Skeletal muscle tissue (tissue), 4 donors: ENCODE data around the gene IDNK. TPM values are rescaled to one million over a fixed set of nuclear protein-coding genes. Genes with fewer than 3 reads are reported as not detected.
"Not testable (repeated sequence)": the region's sequence is repeated elsewhere in the genome, so short reads cannot be mapped to it uniquely, and the experiment has no call there.

ENCODE experiments used
- H3K27ac ChIP-seq: one replicate; pipeline ENCODE4 v1.7.0; 2013; ENCODE audit warnings: mild to moderate bottlenecking, low read depth, low read length, inconsistent platforms
- H3K27me3 ChIP-seq, 3 donors: one replicate each; pipeline ENCODE4 v1.7.0; 2013; ENCODE audit warnings: low read length in 3 of 3; ENCODE audit not compliant: control insufficient read depth in 3 of 3, insufficient read depth in 3 of 3
- H3K36me3 ChIP-seq, 3 donors: one replicate each; pipeline ENCODE4 v1.7.0; 2013; ENCODE audit warnings: low read length in 3 of 3; ENCODE audit not compliant: control insufficient read depth in 3 of 3, insufficient read depth in 3 of 3
- H3K4me1 ChIP-seq, 3 donors: one replicate each; pipeline ENCODE4 v1.7.0; 2013; ENCODE audit warnings: low read length in 3 of 3, mild to moderate bottlenecking in 3 of 3; ENCODE audit not compliant: control insufficient read depth in 3 of 3, insufficient read depth in 3 of 3
- H3K4me3 ChIP-seq, 3 donors: one replicate each; pipeline ENCODE4 v1.7.0; 2013; ENCODE audit warnings: low read length in 3 of 3
- H3K9ac ChIP-seq, 3 donors: one replicate each; pipeline ENCODE4 v1.7.0; 2013; ENCODE audit warnings: low read length in 3 of 3, mild to moderate bottlenecking in 3 of 3, moderate library complexity in 2 of 3, low read depth in 1 of 3
- H3K9me3 ChIP-seq, 3 donors: one replicate each; pipeline ENCODE4 v1.7.0; 2013; ENCODE audit warnings: low read length in 3 of 3; ENCODE audit not compliant: control insufficient read depth in 3 of 3
- total RNA-seq: library from RNA; depleted of rRNA; stranded (reverse); fragments of >200 nt; gene quantifications from one replicate; pipeline ENCODE4 v1.2.3, GENCODE V29; 2014
- donor health status: Osteomylitis.

The IDNK gene
- total RNA-seq, 1 donor from 2014 or later = 3.1 TPM

DNA sequence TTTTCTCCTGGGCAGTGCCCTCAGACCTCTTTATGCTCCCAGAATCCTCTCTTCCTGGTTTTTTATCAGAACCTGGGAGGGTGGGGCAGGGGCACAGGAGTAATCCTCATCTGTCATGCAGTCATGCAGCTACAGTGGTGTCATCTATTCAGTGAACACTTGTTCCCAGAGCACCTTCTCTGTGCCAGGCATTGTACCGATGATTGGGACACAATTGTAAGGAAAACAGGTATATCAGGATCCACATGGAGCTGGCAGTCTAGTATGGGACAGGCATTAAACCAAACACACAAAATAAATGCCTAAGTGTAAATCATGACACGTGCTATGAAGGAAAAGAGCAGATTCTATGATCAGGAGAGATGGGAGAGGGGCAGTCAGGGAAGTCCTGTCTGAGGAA lies 21.5 kb upstream of the IDNK start:
- H3K9me3 ChIP-seq = no peaks in the 10 kb centered on the region
- no peaks in the 10 kb centered on the region for H3K27me3 ChIP-seq
- no peaks in the 10 kb centered on the region for H3K36me3 ChIP-seq
- no peak overlapping the region for H3K27ac ChIP-seq
- no peaks in the 10 kb centered on the region for H3K4me1 ChIP-seq
- no peak overlapping the region for H3K4me3 ChIP-seq
- H3K9ac ChIP-seq = no peak overlapping the region

- not testable (repeated sequence) for H3K9ac ChIP-seq, H3K9me3 ChIP-seq, H3K27ac ChIP-seq, H3K27me3 ChIP-seq, H3K36me3 ChIP-seq, H3K4me3 ChIP-seq, H3K4me1 ChIP-seq
These were observed 15.3 kb upstream of the IDNK start for GRCh38 chr9:83607620-83608019.

DNA sequence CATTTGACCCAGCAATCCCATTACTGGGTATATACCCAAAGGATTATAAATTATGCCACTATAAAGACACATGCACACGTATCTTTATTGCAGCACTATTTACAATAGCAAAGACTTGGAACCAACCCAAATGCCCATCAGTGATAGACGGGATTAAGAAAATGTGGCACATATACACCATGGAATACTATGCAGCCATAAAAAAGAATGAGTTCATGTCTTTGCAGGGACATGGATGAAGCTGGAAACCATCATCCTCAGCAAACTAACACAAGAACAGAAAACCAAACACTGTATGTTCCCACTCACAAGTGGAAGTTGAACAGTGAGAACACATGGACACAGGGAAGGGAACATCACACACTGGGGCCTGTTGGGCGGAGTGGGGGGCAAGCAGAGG lies 9.6 kb upstream of the IDNK start:
- H3K4me3 ChIP-seq, H3K36me3 ChIP-seq, H3K27ac ChIP-seq, H3K9ac ChIP-seq, H3K27me3 ChIP-seq, H3K4me1 ChIP-seq, H3K9me3 ChIP-seq: not testable (repeated sequence)

DNA sequence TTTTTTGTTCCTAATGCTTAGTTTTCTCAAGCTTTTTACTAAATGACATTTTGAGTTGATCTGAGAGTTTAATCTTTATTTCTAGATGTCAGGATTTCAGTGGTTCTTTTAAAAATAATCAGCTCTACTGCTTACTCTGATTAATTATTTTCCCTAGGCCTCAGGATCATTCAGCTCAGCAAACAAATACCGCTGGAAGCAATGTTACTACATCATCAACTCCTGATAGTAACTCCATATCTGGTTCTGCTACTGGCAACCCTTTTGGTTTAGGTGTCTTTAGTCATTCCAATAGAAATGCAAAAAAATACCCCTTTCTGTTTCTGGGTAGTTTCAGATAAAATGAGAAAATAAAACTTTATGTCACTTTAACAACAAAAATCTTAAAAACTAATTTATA lies 5.6 kb upstream of the IDNK start:
- Histone ChIP-seq H3K36me3 (no peaks in the 10 kb centered on the region), H3K9ac (no peak overlapping the region), H3K27me3 (no peaks in the 10 kb centered on the region), H3K27ac (no peak overlapping the region), H3K4me3 (no peak overlapping the region), H3K4me1 (peaks cover 0 to 3% (median under 1%) of the 10 kb centered on the region in 3 donors), H3K9me3 (no peaks in the 10 kb centered on the region)

DNA sequence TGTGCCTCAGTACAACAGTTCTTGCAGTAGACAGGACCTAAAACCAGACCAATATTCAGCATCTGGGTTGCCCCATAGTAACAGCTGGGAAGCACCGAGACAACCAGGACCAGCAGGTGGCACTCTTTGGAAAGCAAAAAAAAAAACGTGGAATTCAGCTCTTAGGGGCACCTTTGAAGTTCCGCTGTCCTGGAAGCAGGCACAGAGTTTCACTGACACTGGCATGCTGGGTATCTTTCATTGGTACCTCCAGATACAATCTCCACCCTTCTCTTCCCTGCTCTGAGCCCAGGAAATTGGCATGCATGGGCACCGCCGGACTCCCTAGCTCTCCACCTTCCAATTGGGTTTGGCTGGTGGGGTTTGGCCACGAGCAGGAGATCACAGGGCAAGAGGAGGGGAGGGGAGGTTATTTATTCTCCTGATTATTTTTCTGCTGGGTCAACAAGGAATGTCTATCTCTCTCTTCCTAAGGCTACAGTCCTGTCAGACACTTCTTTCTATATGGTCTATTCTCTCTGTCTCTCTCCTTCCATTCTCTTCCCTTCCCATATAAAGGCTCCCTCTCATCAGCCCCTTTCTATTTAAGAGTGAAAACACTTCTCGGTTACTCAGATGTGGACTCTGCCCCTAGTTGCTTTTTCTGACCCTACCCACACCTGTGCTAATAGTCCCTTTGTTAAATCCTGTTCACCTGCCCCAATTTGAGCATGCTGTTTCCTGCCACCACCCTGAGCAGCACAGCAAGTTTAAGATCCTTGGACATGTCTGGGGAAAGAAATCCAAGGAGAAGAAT lies 1.9 kb upstream of the IDNK start:
- Histone ChIP-seq H3K9ac (no peak overlapping the region), H3K27ac (no peak overlapping the region), H3K4me1 (peaks cover 6 to 8% (median 7%) of the 10 kb centered on the region in 3 donors), H3K4me3 (no peak overlapping the region), H3K9me3 (no peaks in the 10 kb centered on the region), H3K27me3 (no peaks in the 10 kb centered on the region), H3K36me3 (no peaks in the 10 kb centered on the region)

- Histone ChIP-seq H3K4me1 (peaks cover 6 to 8% (median 7%) of the 10 kb centered on the region in 3 donors), H3K4me3 (peak overlapping the region; percentile 68 to 77 (median 73))
These were observed 457 bp upstream of the IDNK start for GRCh38 chr9:83622433-83622938.

GRCh38 chr9:83623679-83624076 lies 735 bp downstream of the IDNK start:
- H3K27ac ChIP-seq = peak overlapping the region; percentile 50
- peak overlapping the region; percentile 68 to 82 (median 69) for H3K9ac ChIP-seq
- H3K36me3 ChIP-seq = peaks cover 0 to 8% (median 3%) of the 10 kb centered on the region in 3 donors

More at GRCh38 chr9:83622433-83622938, 457 bp upstream of the IDNK start:
- Histone ChIP-seq H3K36me3 (peaks cover 0 to 7% (median 0%) of the 10 kb centered on the region in 3 donors), H3K9me3 (no peaks in the 10 kb centered on the region), H3K27me3 (no peaks in the 10 kb centered on the region), H3K27ac (peak overlapping the region; percentile 50), H3K9ac (peak overlapping the region in 2 of 3 donors; percentile 68 to 82)

DNA sequence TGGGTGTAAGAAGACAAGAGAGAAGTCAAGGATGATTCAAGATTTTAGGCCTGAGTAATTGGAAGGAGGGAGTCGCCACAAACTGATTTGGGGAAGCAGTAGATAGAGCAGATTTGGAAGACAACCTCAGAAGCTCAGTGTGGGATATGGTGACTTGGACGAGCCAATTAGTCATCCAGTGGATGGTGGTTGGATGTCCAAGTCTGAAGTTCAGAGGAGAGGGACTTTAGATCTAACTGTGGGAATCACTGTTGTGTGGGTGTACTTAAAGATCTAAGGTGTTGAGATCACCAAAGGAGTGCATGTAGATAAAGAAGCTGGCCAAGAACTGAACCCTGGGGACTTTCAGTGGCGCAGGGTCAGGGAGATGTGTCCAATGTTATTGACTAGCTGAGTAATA lies 2.2 kb downstream of the IDNK start:
- Histone ChIP-seq H3K4me1 (peaks cover 6 to 8% (median 7%) of the 10 kb centered on the region in 3 donors), H3K27ac (no peak overlapping the region), H3K27me3 (no peaks in the 10 kb centered on the region), H3K4me3 (no peak overlapping the region), H3K9ac (no peak overlapping the region), H3K36me3 (peaks cover 5 to 8% (median 6%) of the 10 kb centered on the region in 3 donors), H3K9me3 (no peaks in the 10 kb centered on the region)

More at GRCh38 chr9:83623679-83624076, 735 bp downstream of the IDNK start:
- no peaks in the 10 kb centered on the region for H3K9me3 ChIP-seq
- no peaks in the 10 kb centered on the region for H3K27me3 ChIP-seq
- peak overlapping the region; percentile 68 to 77 (median 73) for H3K4me3 ChIP-seq
- peaks cover 6 to 8% (median 7%) of the 10 kb centered on the region in 3 donors for H3K4me1 ChIP-seq

- Histone ChIP-seq H3K4me1 (peaks cover 4 to 5% (median 4%) of the 10 kb centered on the region in 3 donors), H3K9ac (no peak overlapping the region), H3K27me3 (no peaks in the 10 kb centered on the region), H3K4me3 (no peak overlapping the region), H3K9me3 (no peaks in the 10 kb centered on the region), H3K27ac (no peak overlapping the region), H3K36me3 (peaks cover 5 to 8% (median 6%) of the 10 kb centered on the region in 3 donors)
These were observed 5.6 kb downstream of the IDNK start for GRCh38 chr9:83628540-83628939.

- peaks cover 5 to 8% (median 6%) of the 10 kb centered on the region in 3 donors for H3K36me3 ChIP-seq
- no peak overlapping the region for H3K4me3 ChIP-seq
- H3K4me1 ChIP-seq = no peaks in the 10 kb centered on the region
- no peaks in the 10 kb centered on the region for H3K27me3 ChIP-seq
- H3K9me3 ChIP-seq = no peaks in the 10 kb centered on the region
- H3K27ac ChIP-seq = no peak overlapping the region
- H3K9ac ChIP-seq = no peak overlapping the region
These were observed 6.6 kb downstream of the IDNK start for GRCh38 chr9:83629433-83630104.
